CD14-positive monocyte (primary cell): ENCODE results near the gene PHPT1. TPM values are rescaled to one million over a fixed set of nuclear protein-coding genes. Genes with fewer than 3 reads are reported as not detected.

Source experiments
- DNase-seq, 3 donors: peaks; one replicate each; pipeline ENCODE4 v3.0.0-alpha.2; 2011 to 2022
- H2AFZ ChIP-seq: 2 replicates; pipeline ENCODE4 v1.6.0; 2012; ENCODE audit warnings: mild to moderate bottlenecking, low read depth, low read length, inconsistent platforms; ENCODE audit not compliant: insufficient read depth, poor library complexity, severe bottlenecking
- H3K27ac ChIP-seq, 2 donors: 1 replicate in 1 of 2; 2 replicates in 1 of 2; pipeline ENCODE4 v1.5.1; 2012 to 2013; ENCODE audit warnings: low read length in 2 of 2, control low read depth in 1 of 2, inconsistent platforms in 1 of 2, low read depth in 1 of 2, mild to moderate bottlenecking in 1 of 2
- H3K27me3 ChIP-seq, 2 donors: one replicate each; pipeline versions ENCODE4 v1.6.0 to v1.6.1; 2011 to 2013; ENCODE audit warnings: low read length in 2 of 2; ENCODE audit not compliant: control insufficient read depth in 2 of 2, insufficient read depth in 2 of 2
- H3K36me3 ChIP-seq, 2 donors: replicated peaks in 1 of 2; 1 replicate in 1 of 2; 2 replicates in 1 of 2; pipeline versions ENCODE4 v1.5.1 to v1.6.1; 2012 to 2013; ENCODE audit warnings: low read length in 2 of 2, control low read depth in 1 of 2, inconsistent platforms in 1 of 2, mild to moderate bottlenecking in 1 of 2; ENCODE audit not compliant: insufficient read depth in 2 of 2, control insufficient read depth in 1 of 2
- H3K4me1 ChIP-seq, 2 donors: 1 replicate in 1 of 2; 2 replicates in 1 of 2; pipeline versions ENCODE4 v1.5.1 to v1.6.1; 2012 to 2013; ENCODE audit warnings: low read length in 2 of 2, control low read depth in 1 of 2, inconsistent platforms in 1 of 2, mild to moderate bottlenecking in 1 of 2, moderate library complexity in 1 of 2; ENCODE audit not compliant: insufficient read depth in 2 of 2, control insufficient read depth in 1 of 2
- H3K4me2 ChIP-seq: replicated peaks from 2 replicates; pipeline ENCODE3; 2012; ENCODE audit warnings: low read length, moderate library complexity, mild to moderate bottlenecking; ENCODE audit not compliant: poor library complexity, severe bottlenecking; ENCODE audit errors: extremely low read depth
- H3K4me3 ChIP-seq, 3 experiments: fragments of 200-600 bp in 1 of 3; sonication (generic) in 1 of 3; replicated peaks in 1 of 3; 1 replicate in 2 of 3; 2 replicates in 1 of 3; pipeline ENCODE4 v1.5.1; 2011 to 2013; ENCODE audit warnings: low read length in 3 of 3, mild to moderate bottlenecking in 3 of 3, control low read depth in 2 of 3, low read depth in 2 of 3, inconsistent platforms in 1 of 3, moderate library complexity in 1 of 3
- H3K79me2 ChIP-seq: 2 replicates; pipeline ENCODE4 v1.6.0; 2012; ENCODE audit warnings: mild to moderate bottlenecking, control low read depth, inconsistent platforms, low read length, moderate library complexity; ENCODE audit not compliant: insufficient read depth
- H3K9ac ChIP-seq: 2 replicates; pipeline ENCODE4 v1.6.0; 2017; ENCODE audit warnings: low read length, mild to moderate bottlenecking; ENCODE audit not compliant: insufficient read depth, poor library complexity, severe bottlenecking
- H3K9me3 ChIP-seq, 2 donors: replicated peaks in 1 of 2; 1 replicate in 1 of 2; 2 replicates in 1 of 2; pipeline versions ENCODE4 v1.5.1 to v1.6.1; 2012 to 2013; ENCODE audit warnings: low read length in 2 of 2, control low read depth in 1 of 2; ENCODE audit not compliant: control insufficient read depth in 1 of 2, insufficient read depth in 1 of 2
- H4K20me1 ChIP-seq: 2 replicates; pipeline ENCODE4 v1.6.0; 2012; ENCODE audit warnings: mild to moderate bottlenecking, low read length, control low read depth, moderate library complexity; ENCODE audit not compliant: insufficient read depth
- H3K27ac Mint-ChIP-seq, 7 donors: one replicate each; pipeline ENCODE4 v1.8.0; 2020; ENCODE audit warnings: mild to moderate bottlenecking in 7 of 7, mixed read lengths in 7 of 7, moderate library complexity in 6 of 7, inconsistent platforms in 2 of 7
- H3K27me3 Mint-ChIP-seq, 3 donors: one replicate each; pipeline ENCODE4 v1.8.0; 2021 to 2022; ENCODE audit warnings: low read depth in 3 of 3, mild to moderate bottlenecking in 3 of 3, mixed read lengths in 3 of 3, moderate library complexity in 3 of 3, inconsistent platforms in 1 of 3
- H3K36me3 Mint-ChIP-seq, 2 donors: one replicate each; pipeline ENCODE4 v1.8.0; 2020; ENCODE audit warnings: mixed read lengths in 2 of 2, inconsistent platforms in 1 of 2, mild to moderate bottlenecking in 1 of 2
- H3K4me1 Mint-ChIP-seq: one replicate; pipeline ENCODE4 v1.8.0; 2020; ENCODE audit warnings: mild to moderate bottlenecking, mixed read lengths
- H3K4me3 Mint-ChIP-seq, 2 donors: one replicate each; pipeline ENCODE4 v1.8.0; 2020; ENCODE audit warnings: mild to moderate bottlenecking in 2 of 2, mixed read lengths in 2 of 2, moderate library complexity in 1 of 2
- H3K9me3 Mint-ChIP-seq, 7 donors: one replicate each; pipeline ENCODE4 v1.8.0; 2020 to 2022; ENCODE audit warnings: mixed read lengths in 7 of 7, mild to moderate bottlenecking in 6 of 7, moderate library complexity in 6 of 7, inconsistent platforms in 2 of 7
- WGBS: methylation state at CpG from one replicate; pipeline ENCODE4 v1.1.5; 2013; ENCODE audit warnings: missing lambda C conversion rate; ENCODE audit not compliant: insufficient coverage; 5-methylcytosine and 5-hydroxymethylcytosine counted together
- intact Hi-C, 2 donors: fragments of 100-400 bp; cut with micrococcal nuclease; formaldehyde crosslinking; loops; one replicate each; pipeline versions ENCODE4 v1.15.0 to v1.15.1; 2023
- polyA plus RNA-seq, 3 donors: library from polyadenylated mRNA; depleted of rRNA in 1 of 3; unstranded in 2 of 3; stranded (reverse) in 1 of 3; fragments of 300-500 nt in 2 of 3; fragments of >200 nt in 1 of 3; fragmentation: Illumina TruSeq in 2 of 3; gene quantifications; 1 replicate in 2 of 3; 2 replicates in 1 of 3; pipeline ENCODE4 v1.2.3, GENCODE V29; 2012 to 2021
- TF ChIP-seq, protein P1 (sequence below): fragments of 200-600 bp; IDR thresholded peaks from one replicate; pipeline ENCODE4 v1.8.0; 2022; ENCODE audit warnings: antibody characterized with exemption, mild to moderate bottlenecking

The PHPT1 gene
- polyA plus RNA-seq, 3 donors, result 70.0 to 163 (median 94.3) TPM

DNA sequence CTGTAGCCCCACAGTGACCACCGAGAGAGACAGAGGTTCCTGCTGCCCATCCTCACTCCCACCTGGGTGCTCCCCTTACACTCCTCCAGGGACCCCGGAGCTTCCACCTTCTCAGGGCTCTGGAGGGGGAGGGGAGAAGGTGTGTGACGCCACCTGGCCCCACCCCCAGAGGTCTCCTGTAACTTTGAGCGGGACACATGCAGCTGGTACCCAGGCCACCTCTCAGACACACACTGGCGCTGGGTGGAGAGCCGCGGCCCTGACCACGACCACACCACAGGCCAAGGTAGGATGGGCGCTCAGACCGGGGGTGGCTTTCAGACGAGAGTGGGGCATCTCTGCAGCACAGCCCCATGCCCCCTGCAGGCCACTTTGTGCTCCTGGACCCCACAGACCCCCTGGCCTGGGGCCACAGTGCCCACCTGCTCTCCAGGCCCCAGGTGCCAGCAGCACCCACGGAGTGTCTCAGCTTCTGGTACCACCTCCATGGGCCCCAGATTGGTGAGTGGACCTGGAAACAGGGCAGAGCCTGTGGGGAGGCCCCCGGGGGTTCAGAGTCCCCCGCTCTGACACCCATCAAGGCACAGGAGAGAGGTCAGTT lies 7.4 kb downstream of the PHPT1 start:
- no peaks in the 10 kb centered on the region for H3K79me2 ChIP-seq
- intact Hi-C loops, result no loop called here
- H3K4me3 ChIP-seq, result no peak overlapping the region
- H3K27me3 Mint-ChIP-seq, result no peaks in the 10 kb centered on the region
- no peaks in the 10 kb centered on the region for H3K4me1 ChIP-seq
- H3K36me3 Mint-ChIP-seq, result peaks cover 8 to 12% of the 10 kb centered on the region in 2 donors
- H3K4me1 Mint-ChIP-seq, result no peaks in the 10 kb centered on the region
- WGBS, result 76% methylated on average over 11 of the region's 14 CpGs
- no peak overlapping the region for H3K4me2 ChIP-seq
- peaks cover 28% of the 10 kb centered on the region for H4K20me1 ChIP-seq
- no peak overlapping the region for H3K9ac ChIP-seq
- TF ChIP-seq, protein P1, sequence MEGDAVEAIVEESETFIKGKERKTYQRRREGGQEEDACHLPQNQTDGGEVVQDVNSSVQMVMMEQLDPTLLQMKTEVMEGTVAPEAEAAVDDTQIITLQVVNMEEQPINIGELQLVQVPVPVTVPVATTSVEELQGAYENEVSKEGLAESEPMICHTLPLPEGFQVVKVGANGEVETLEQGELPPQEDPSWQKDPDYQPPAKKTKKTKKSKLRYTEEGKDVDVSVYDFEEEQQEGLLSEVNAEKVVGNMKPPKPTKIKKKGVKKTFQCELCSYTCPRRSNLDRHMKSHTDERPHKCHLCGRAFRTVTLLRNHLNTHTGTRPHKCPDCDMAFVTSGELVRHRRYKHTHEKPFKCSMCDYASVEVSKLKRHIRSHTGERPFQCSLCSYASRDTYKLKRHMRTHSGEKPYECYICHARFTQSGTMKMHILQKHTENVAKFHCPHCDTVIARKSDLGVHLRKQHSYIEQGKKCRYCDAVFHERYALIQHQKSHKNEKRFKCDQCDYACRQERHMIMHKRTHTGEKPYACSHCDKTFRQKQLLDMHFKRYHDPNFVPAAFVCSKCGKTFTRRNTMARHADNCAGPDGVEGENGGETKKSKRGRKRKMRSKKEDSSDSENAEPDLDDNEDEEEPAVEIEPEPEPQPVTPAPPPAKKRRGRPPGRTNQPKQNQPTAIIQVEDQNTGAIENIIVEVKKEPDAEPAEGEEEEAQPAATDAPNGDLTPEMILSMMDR, result no peak
- no peak overlapping the region for H3K27ac Mint-ChIP-seq
- no peak for DNase-seq
- H3K36me3 ChIP-seq, result peaks cover 10 to 13% of the 10 kb centered on the region in 2 donors
- no peaks in the 10 kb centered on the region for H3K27me3 ChIP-seq
- no peak overlapping the region for H3K4me3 Mint-ChIP-seq
- no peaks in the 10 kb centered on the region for H3K9me3 Mint-ChIP-seq
- H2AFZ ChIP-seq, result no peak overlapping the region
- no peak overlapping the region for H3K27ac ChIP-seq
- H3K9me3 ChIP-seq, result no peaks in the 10 kb centered on the region

DNA sequence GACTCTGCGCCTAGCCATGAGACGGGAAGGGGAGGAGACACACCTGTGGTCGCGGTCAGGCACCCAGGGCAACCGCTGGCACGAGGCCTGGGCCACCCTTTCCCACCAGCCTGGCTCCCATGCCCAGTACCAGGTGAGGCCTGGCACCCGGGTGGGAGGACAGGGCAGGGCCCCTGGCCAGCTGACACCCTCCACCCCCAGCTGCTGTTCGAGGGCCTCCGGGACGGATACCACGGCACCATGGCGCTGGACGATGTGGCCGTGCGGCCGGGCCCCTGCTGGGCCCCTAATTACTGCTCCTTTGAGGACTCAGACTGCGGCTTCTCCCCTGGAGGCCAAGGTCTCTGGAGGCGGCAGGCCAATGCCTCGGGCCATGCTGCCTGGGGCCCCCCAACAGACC lies 8.0 kb downstream of the PHPT1 start:
- H3K36me3 Mint-ChIP-seq, result peaks cover 12 to 16% of the 10 kb centered on the region in 2 donors
- H3K27ac Mint-ChIP-seq, result no peak overlapping the region
- Histone ChIP-seq H3K9ac (no peak overlapping the region), H3K4me2 (no peak overlapping the region), H3K4me1 (no peaks in the 10 kb centered on the region), H2AFZ (no peak overlapping the region), H3K27me3 (no peaks in the 10 kb centered on the region), H3K79me2 (no peaks in the 10 kb centered on the region), H3K27ac (no peak overlapping the region), H4K20me1 (peaks cover 28% of the 10 kb centered on the region), H3K9me3 (no peaks in the 10 kb centered on the region), H3K36me3 (peaks cover 16 to 18% of the 10 kb centered on the region in 2 donors), H3K4me3 (no peak overlapping the region)
- TF ChIP-seq, protein P1, result no peak
- H3K27me3 Mint-ChIP-seq, result no peaks in the 10 kb centered on the region
- 95% methylated on average over 14 of the region's 19 CpGs for WGBS
- no peak overlapping the region for H3K4me3 Mint-ChIP-seq
- no peaks in the 10 kb centered on the region for H3K4me1 Mint-ChIP-seq
- intact Hi-C loops, result no loop called here
- no peaks in the 10 kb centered on the region for H3K9me3 Mint-ChIP-seq
- no peak for DNase-seq
